ENCODE results near the gene PLVAP.

DNA sequence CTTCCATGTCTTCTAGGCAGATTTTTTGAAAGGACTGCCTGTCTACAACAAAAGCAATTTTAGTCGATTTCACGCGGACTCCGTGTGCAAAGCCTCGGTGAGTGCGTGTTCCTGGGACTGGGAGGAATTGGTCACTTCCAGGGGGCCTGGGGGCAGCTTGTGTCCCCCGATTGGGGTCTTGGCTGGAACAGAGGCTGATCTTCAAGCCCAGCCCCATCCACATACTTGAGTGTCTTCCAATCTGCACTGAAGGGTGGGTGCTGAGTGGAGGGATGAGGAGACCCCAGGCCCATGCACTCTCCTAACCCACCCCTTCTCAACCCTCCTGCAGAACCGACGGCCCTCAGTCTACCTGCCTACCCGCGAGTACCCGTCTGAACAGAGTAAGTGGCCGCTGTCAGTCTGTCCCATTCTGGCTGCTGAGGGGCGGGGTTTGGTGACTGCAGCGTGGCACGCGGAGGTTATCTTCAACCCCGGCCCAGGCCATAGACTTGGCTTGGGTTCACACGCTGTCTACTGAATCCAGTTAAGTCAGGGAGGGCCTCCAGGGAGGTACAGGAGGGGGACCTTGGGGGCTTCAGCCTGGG, 63.0 kb downstream of the PLVAP start:
- TF ChIP-seq, protein P1, sequence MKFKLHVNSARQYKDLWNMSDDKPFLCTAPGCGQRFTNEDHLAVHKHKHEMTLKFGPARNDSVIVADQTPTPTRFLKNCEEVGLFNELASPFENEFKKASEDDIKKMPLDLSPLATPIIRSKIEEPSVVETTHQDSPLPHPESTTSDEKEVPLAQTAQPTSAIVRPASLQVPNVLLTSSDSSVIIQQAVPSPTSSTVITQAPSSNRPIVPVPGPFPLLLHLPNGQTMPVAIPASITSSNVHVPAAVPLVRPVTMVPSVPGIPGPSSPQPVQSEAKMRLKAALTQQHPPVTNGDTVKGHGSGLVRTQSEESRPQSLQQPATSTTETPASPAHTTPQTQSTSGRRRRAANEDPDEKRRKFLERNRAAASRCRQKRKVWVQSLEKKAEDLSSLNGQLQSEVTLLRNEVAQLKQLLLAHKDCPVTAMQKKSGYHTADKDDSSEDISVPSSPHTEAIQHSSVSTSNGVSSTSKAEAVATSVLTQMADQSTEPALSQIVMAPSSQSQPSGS (tag by site-specific recombination; IDR thresholded peaks at IDR 0.05; ENCODE audit: low read depth) = no peak
- TF ChIP-seq, protein P2, sequence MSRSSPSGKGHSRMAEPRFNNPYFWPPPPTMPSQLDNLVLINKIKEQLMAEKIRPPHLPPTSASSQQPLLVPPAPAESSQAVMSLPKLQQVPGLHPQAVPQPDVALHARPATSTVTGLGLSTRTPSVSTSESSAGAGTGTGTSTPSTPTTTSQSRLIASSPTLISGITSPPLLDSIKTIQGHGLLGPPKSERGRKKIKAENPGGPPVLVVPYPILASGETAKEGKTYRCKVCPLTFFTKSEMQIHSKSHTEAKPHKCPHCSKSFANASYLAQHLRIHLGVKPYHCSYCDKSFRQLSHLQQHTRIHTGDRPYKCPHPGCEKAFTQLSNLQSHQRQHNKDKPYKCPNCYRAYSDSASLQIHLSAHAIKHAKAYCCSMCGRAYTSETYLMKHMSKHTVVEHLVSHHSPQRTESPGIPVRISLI (tag by site-specific recombination; IDR thresholded peaks at IDR 0.05) = no peak
- TF ChIP-seq, protein P3, sequence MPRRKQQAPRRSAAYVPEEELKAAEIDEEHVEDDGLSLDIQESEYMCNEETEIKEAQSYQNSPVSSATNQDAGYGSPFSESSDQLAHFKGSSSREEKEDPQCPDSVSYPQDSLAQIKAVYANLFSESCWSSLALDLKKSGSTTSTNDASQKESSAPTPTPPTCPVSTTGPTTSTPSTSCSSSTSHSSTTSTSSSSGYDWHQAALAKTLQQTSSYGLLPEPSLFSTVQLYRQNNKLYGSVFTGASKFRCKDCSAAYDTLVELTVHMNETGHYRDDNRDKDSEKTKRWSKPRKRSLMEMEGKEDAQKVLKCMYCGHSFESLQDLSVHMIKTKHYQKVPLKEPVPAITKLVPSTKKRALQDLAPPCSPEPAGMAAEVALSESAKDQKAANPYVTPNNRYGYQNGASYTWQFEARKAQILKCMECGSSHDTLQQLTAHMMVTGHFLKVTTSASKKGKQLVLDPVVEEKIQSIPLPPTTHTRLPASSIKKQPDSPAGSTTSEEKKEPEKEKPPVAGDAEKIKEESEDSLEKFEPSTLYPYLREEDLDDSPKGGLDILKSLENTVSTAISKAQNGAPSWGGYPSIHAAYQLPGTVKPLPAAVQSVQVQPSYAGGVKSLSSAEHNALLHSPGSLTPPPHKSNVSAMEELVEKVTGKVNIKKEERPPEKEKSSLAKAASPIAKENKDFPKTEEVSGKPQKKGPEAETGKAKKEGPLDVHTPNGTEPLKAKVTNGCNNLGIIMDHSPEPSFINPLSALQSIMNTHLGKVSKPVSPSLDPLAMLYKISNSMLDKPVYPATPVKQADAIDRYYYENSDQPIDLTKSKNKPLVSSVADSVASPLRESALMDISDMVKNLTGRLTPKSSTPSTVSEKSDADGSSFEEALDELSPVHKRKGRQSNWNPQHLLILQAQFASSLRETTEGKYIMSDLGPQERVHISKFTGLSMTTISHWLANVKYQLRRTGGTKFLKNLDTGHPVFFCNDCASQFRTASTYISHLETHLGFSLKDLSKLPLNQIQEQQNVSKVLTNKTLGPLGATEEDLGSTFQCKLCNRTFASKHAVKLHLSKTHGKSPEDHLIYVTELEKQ (tag by site-specific recombination; IDR thresholded peaks at IDR 0.05; ENCODE audit: borderline replicate concordance) = no peak
- no peak for TF ChIP-seq GLIS1 (tag by site-specific recombination; IDR thresholded peaks at IDR 0.05)
- TF ChIP-seq, protein P4, sequence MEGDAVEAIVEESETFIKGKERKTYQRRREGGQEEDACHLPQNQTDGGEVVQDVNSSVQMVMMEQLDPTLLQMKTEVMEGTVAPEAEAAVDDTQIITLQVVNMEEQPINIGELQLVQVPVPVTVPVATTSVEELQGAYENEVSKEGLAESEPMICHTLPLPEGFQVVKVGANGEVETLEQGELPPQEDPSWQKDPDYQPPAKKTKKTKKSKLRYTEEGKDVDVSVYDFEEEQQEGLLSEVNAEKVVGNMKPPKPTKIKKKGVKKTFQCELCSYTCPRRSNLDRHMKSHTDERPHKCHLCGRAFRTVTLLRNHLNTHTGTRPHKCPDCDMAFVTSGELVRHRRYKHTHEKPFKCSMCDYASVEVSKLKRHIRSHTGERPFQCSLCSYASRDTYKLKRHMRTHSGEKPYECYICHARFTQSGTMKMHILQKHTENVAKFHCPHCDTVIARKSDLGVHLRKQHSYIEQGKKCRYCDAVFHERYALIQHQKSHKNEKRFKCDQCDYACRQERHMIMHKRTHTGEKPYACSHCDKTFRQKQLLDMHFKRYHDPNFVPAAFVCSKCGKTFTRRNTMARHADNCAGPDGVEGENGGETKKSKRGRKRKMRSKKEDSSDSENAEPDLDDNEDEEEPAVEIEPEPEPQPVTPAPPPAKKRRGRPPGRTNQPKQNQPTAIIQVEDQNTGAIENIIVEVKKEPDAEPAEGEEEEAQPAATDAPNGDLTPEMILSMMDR (tag by site-specific recombination; IDR thresholded peaks at IDR 0.05) = no peak
- no peak for TF ChIP-seq ZNF274 (IDR thresholded peaks at IDR 0.05; ENCODE audit: low read length)
- no peak for TF ChIP-seq ZNF274 (tag by site-specific recombination; IDR thresholded peaks at IDR 0.05; ENCODE audit: borderline replicate concordance)
- no peak for TF ChIP-seq ZBTB17 (tag by site-specific recombination; IDR thresholded peaks at IDR 0.05)
- no peak for TF ChIP-seq ZNF530 (tag by site-specific recombination; IDR thresholded peaks at IDR 0.05; ENCODE audit: low read depth)

All from HEK293 (cell line).